ENCODE measurements around the gene ACY1.
A peak's percentile ranks its signal among the peaks of the same experiment; 100 is the strongest.

ACY1 gene

DNA sequence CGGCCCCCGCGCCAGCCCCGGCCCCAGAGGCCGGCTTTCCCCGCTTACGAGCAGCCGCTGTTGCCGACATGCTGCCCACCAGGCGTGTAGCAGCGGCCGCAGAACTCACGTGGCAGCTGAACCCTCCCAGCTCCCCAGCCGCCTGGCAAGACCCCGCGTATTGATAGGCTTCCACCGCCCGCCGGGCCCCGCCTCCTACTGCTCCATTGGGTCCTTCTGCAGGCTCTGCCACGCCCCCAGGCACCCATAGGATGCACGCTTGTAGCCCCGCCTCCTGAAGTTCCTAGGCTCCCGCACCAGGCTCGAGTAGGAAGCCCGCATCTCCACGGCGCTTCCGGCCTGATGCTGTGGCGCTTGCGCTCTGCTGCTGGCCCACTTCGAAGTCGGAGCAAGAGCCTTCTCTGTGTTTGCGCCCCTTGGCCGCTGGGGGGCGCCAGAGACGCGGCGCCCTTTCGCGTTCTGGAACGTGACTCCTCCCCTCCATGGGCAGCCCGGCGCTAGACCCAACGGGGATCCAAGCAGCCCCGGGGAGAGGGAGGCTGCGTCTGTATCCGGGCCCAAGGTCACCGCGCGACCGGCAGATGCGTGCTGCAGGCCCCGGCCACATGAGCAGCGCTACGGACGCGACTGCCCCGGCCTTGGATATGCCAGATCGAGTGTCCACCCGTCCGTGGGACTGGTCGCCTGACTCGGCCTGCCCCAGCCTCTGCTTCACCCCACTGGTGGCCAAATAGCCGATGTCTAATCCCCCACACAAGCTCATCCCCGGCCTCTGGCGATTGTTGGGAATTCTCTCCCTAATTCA lies 41.3 kb upstream of the ACY1 start, which contains the start of the genes PARP3 and RRP9:
Gene PARP3 (plus strand): TSS at position 566 of the 805 bp plus-strand sequence. CDS start 993 bp downstream, outside the sequence.
Gene RRP9 (minus strand): TSS at position 107 of the 805 bp plus-strand sequence. CDS start 37 bp downstream, at position 70.
- H3K27ac ChIP-seq (ENCODE audit: low read depth, low read length) = peak within 1 kb of the TSS; percentile 100
- no peaks in the 10 kb centered on the region for H3K27me3 ChIP-seq (ENCODE audit: control insufficient read depth in 1 of 2, insufficient read depth in 2 of 2, low read length in 2 of 2)
- peaks cover 21% of the 10 kb centered on the region for H3K36me3 ChIP-seq (ENCODE audit: insufficient read depth, low read length)

DNA sequence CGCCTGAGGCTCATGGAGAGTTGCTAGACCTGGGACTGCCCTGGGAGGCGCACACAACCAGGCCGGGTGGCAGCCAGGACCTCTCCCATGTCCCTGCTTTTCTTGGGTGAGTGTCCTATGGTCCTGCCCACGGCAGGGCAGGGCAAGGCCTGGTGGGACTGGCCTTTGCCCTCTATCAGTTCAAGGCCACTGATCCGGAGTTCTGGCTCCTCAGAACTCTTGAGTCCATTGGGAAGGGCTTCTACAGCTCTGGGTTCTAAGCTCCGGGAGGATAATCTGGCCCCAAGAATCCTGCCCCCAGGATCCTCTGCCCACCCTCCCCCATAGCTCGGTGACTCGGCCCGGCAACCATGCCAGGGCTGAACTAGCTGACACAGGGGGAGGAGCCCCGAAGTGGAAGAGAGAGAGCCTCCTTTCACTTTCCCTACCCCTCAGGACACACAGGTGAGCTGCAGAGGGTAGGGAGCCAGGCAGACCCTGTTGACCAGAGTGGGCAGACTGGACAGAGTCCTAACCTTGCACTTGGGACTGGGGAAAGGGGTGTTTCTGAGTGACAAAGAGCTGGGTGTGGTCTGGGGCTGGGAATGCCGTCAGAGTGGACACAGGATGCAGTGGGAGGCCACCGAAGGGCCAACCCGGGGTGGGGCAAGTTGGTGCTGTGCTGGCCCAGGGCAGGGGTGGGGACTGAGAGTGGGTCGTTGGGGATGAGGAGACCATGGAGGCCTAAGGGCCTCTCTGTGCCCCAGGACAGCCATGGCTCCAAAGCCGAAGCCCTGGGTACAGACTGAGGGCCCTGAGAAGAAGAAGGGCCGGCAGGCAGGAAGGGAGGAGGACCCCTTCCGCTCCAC lies 40.5 kb upstream of the ACY1 start:
- Histone ChIP-seq H3K4me1 (ENCODE audit: insufficient read depth, low read length) (peaks cover 29% of the 10 kb centered on the region), H3K9me3 (ENCODE audit: low read length) (no peaks in the 10 kb centered on the region), H3K27ac (ENCODE audit: low read depth, low read length) (peak overlapping the region; percentile 100), H3K27me3 (ENCODE audit: control insufficient read depth in 1 of 2, insufficient read depth in 2 of 2, low read length in 2 of 2) (no peaks in the 10 kb centered on the region), H3K36me3 (ENCODE audit: insufficient read depth, low read length) (peaks cover 13% of the 10 kb centered on the region), H3K4me3 (ENCODE audit: low read depth in 1 of 2, low read length in 2 of 2) (peak overlapping the region; percentile 50 to 62), H3K9ac (ENCODE audit: low read length) (peak overlapping the region; percentile 92)

More for the DNA sequence above, 41.3 kb upstream of the ACY1 start, which contains the start of the genes PARP3 and RRP9:
- Histone ChIP-seq H3K4me1 (ENCODE audit: insufficient read depth, low read length) (peaks cover 29% of the 10 kb centered on the region), H3K9me3 (ENCODE audit: low read length) (no peaks in the 10 kb centered on the region), H3K9ac (ENCODE audit: low read length) (peak within 1 kb of the TSS; percentile 92), H3K4me3 (ENCODE audit: low read depth in 1 of 2, low read length in 2 of 2) (peak within 1 kb of the TSS; percentile 74 to 75)

DNA sequence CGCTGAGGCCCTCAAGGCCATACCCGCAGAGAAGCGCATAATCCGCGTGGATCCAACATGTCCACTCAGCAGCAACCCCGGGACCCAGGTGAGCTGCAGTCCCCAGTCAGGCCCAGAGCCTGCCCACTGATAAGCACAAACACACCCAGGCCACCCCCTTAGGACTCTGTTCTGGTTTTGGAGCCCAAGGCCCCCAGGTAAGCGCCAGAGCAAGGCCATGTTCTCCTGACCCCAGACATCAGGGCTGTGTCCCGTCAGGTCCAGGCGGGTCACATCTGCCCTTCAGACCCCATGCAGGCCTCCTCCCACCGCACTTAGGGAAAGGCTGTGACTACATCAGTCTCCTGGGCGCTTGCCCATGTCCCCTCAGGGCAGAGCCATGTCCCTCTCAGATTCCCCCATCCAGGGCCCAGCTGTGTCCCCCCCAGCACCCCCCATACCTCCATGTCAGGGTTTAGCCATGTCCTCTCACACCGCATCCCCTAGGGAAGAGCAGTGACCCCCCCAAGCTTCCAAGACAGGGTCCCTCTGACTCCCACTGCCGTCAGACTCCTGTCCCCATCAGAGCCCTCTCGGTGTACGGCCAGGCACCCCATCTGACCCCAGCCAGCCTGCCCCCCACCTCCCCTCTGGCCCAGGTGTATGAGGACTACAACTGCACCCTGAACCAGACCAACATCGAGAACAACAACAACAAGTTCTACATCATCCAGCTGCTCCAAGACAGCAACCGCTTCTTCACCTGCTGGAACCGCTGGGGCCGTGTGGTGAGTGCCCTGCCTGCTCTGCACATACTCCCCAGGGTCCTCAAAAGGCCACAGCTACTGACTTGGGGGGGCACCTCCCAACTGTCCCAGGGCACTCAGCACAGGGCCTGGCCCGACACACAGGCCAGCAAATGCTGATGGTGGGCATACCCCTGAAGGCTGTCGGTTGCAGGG lies 39.6 kb upstream of the ACY1 start:
- H3K4me3 ChIP-seq (ENCODE audit: low read depth in 1 of 2, low read length in 2 of 2) = peak overlapping the region in 1 of 2 donors; percentile 62
- H3K9me3 ChIP-seq (ENCODE audit: low read length) = no peaks in the 10 kb centered on the region
- H3K9ac ChIP-seq (ENCODE audit: low read length) = peak overlapping the region; percentile 92

DNA sequence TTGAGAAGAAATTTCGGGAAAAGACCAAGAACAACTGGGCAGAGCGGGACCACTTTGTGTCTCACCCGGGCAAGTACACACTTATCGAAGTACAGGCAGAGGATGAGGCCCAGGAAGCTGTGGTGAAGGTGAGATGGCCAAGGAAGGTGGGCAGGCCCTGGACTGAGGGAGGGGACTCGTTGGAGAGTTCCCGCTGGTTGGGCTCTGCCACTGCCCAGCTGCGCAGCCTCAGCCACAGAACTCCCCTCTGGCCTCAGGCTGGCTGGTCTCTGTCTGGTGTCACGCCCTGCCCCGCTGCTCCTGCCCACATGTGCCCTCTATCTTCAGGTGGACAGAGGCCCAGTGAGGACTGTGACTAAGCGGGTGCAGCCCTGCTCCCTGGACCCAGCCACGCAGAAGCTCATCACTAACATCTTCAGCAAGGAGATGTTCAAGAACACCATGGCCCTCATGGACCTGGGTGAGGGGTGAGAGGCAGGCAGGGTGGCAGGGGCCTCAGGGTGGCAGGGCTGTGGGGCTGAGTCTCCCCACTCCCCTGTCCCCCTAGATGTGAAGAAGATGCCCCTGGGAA lies 38.8 kb upstream of the ACY1 start:
- Histone ChIP-seq H3K27ac (ENCODE audit: low read depth, low read length) (no peak overlapping the region), H3K4me3 (ENCODE audit: low read depth in 1 of 2, low read length in 2 of 2) (no peak overlapping the region)

More for the DNA sequence above, 39.6 kb upstream of the ACY1 start:
- Histone ChIP-seq H3K27me3 (ENCODE audit: control insufficient read depth in 1 of 2, insufficient read depth in 2 of 2, low read length in 2 of 2) (no peaks in the 10 kb centered on the region), H3K27ac (ENCODE audit: low read depth, low read length) (no peak overlapping the region), H3K4me1 (ENCODE audit: insufficient read depth, low read length) (peaks cover 29% of the 10 kb centered on the region), H3K36me3 (ENCODE audit: insufficient read depth, low read length) (peaks cover 18% of the 10 kb centered on the region)

DNA sequence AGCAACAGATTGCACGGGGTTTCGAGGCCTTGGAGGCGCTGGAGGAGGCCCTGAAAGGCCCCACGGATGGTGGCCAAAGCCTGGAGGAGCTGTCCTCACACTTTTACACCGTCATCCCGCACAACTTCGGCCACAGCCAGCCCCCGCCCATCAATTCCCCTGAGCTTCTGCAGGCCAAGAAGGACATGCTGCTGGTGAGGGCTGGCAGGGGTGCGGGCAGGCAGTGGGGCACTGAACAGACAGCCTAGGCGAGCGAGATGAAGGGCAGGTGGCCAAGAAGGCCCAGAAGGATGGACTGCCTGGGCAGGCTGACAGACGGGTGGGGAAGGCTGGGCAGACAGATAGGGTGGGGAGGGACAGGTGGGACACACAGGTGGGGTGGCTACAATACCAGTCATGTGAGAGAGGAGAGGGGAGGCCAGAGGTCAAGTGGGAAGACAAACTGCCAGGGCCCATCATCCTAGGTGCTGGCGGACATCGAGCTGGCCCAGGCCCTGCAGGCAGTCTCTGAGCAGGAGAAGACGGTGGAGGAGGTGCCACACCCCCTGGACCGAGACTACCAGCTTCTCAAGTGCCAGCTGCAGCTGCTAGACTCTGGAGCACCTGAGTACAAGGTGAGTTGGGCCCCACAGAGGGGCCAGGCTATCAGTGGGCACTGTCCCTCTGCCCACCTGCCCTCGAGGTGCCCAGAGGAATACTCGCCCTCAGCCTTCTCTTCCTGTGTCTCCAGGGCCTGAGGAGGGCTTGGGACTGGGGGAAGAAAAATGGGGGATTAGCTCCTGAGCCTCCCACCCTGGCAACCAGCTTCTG lies 38.1 kb upstream of the ACY1 start:
- H3K27me3 ChIP-seq (ENCODE audit: control insufficient read depth in 1 of 2, insufficient read depth in 2 of 2, low read length in 2 of 2) = no peaks in the 10 kb centered on the region
- H3K4me1 ChIP-seq (ENCODE audit: insufficient read depth, low read length) = peaks cover 25% of the 10 kb centered on the region
- peaks cover 25% of the 10 kb centered on the region for H3K36me3 ChIP-seq (ENCODE audit: insufficient read depth, low read length)
- H3K9ac ChIP-seq (ENCODE audit: low read length) = no peak overlapping the region
- no peaks in the 10 kb centered on the region for H3K9me3 ChIP-seq (ENCODE audit: low read length)
- H3K27ac ChIP-seq (ENCODE audit: low read depth, low read length) = no peak overlapping the region
- H3K4me3 ChIP-seq (ENCODE audit: low read depth in 1 of 2, low read length in 2 of 2) = no peak overlapping the region

More for the DNA sequence above, 38.8 kb upstream of the ACY1 start:
- Histone ChIP-seq H3K9ac (ENCODE audit: low read length) (no peak overlapping the region), H3K4me1 (ENCODE audit: insufficient read depth, low read length) (peaks cover 29% of the 10 kb centered on the region), H3K36me3 (ENCODE audit: insufficient read depth, low read length) (peaks cover 25% of the 10 kb centered on the region), H3K9me3 (ENCODE audit: low read length) (no peaks in the 10 kb centered on the region), H3K27me3 (ENCODE audit: control insufficient read depth in 1 of 2, insufficient read depth in 2 of 2, low read length in 2 of 2) (no peaks in the 10 kb centered on the region)

DNA sequence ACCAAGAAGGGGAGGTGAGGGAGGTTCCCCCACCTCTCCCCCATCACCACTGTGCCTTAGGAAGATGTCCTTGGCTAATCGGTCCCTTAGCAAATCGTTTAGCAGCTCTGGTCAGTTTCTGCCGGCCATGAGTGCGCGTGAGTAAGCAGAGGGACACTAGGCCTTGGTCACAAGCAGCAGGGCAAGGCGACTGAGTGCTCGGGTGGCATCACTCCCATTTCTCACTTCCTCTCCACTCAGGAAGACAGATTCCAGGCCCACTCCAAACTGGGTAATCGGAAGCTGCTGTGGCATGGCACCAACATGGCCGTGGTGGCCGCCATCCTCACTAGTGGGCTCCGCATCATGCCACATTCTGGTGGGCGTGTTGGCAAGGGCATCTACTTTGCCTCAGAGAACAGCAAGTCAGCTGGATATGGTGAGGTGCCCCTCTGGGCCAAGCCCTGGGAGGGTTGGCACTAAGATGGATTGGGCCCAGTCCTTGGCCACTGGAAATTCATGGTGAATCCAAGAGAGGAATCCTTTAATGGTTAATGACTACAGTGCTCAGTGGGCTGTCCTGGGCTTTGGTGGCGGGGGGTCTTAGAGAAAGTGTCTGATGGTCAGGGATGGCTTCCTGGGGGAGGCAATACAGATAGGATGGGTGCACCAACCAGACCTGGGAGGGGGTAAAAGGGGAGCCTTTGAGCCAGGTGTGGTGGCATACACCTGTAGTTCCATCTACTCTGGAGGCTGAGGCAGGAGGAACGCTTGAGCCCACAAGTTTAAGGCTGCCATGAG lies 37.2 kb upstream of the ACY1 start:
- H3K36me3 ChIP-seq (ENCODE audit: insufficient read depth, low read length) = peaks cover 25% of the 10 kb centered on the region
- no peak overlapping the region for H3K9ac ChIP-seq (ENCODE audit: low read length)
- no peak overlapping the region for H3K4me3 ChIP-seq (ENCODE audit: low read depth in 1 of 2, low read length in 2 of 2)
- no peak overlapping the region for H3K27ac ChIP-seq (ENCODE audit: low read depth, low read length)
- no peaks in the 10 kb centered on the region for H3K9me3 ChIP-seq (ENCODE audit: low read length)
- H3K4me1 ChIP-seq (ENCODE audit: insufficient read depth, low read length) = peaks cover 16% of the 10 kb centered on the region
- H3K27me3 ChIP-seq (ENCODE audit: control insufficient read depth in 1 of 2, insufficient read depth in 2 of 2, low read length in 2 of 2) = no peaks in the 10 kb centered on the region

DNA sequence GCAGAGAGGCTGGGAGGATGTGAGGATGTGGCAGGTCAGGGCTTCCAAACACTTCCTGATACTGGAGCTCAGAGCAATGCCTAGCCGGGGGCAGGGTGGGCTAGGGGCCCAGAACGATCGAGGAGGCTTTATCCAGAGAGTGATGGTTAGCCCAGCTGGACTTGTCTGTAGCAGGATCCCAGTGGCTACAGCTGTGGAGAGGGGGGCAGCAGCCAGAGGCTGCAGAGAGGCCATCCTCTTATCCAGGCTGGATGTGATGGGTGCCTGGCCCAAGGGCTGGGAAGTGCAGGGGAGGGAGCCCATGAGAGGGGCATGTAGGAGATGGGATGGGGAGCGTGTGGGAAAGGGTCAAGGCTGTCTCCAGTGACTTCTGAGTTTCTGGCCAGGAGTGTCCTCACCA lies 36.5 kb upstream of the ACY1 start:
- H3K27me3 ChIP-seq (ENCODE audit: control insufficient read depth in 1 of 2, insufficient read depth in 2 of 2, low read length in 2 of 2) = no peaks in the 10 kb centered on the region
- H3K9ac ChIP-seq (ENCODE audit: low read length) = no peak overlapping the region
- no peak overlapping the region for H3K4me3 ChIP-seq (ENCODE audit: low read depth in 1 of 2, low read length in 2 of 2)
- peaks cover 13% of the 10 kb centered on the region for H3K4me1 ChIP-seq (ENCODE audit: insufficient read depth, low read length)
- no peaks in the 10 kb centered on the region for H3K9me3 ChIP-seq (ENCODE audit: low read length)
- H3K27ac ChIP-seq (ENCODE audit: low read depth, low read length) = no peak overlapping the region
- H3K36me3 ChIP-seq (ENCODE audit: insufficient read depth, low read length) = peaks cover 25% of the 10 kb centered on the region

DNA sequence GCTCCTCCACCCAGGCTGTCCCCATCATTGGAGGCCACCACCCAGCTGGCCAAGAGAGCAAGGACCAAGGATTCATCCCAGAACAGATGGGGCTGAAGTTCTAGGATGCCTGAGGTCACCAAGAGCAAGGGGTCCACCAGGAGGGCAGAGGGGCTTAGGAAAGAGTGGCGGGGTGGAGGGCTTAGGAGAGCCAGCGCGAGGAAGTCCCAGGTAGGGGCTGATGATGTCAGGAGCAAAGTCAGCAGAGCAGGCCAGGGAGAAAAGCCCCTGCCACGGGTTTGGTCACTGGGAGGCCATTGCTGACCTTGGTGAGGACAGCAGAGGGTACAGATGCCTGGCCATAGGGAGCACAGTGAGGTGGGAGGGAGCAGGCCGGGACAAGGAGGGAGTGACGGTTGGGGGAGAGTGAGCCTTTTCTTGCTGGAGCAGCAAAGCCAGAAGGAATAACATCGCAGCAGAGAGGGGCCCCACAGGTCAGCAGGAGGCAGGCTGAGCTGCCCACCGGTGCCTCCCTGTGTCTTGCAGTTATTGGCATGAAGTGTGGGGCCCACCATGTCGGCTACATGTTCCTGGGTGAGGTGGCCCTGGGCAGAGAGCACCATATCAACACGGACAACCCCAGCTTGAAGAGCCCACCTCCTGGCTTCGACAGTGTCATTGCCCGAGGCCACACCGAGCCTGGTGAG lies 36.0 kb upstream of the ACY1 start:
- Histone ChIP-seq H3K27me3 (ENCODE audit: control insufficient read depth in 1 of 2, insufficient read depth in 2 of 2, low read length in 2 of 2) (no peaks in the 10 kb centered on the region), H3K9ac (ENCODE audit: low read length) (no peak overlapping the region), H3K36me3 (ENCODE audit: insufficient read depth, low read length) (peaks cover 25% of the 10 kb centered on the region), H3K4me3 (ENCODE audit: low read depth in 1 of 2, low read length in 2 of 2) (no peak overlapping the region), H3K9me3 (ENCODE audit: low read length) (no peaks in the 10 kb centered on the region), H3K4me1 (ENCODE audit: insufficient read depth, low read length) (peaks cover 12% of the 10 kb centered on the region), H3K27ac (ENCODE audit: low read depth, low read length) (no peak overlapping the region)

DNA sequence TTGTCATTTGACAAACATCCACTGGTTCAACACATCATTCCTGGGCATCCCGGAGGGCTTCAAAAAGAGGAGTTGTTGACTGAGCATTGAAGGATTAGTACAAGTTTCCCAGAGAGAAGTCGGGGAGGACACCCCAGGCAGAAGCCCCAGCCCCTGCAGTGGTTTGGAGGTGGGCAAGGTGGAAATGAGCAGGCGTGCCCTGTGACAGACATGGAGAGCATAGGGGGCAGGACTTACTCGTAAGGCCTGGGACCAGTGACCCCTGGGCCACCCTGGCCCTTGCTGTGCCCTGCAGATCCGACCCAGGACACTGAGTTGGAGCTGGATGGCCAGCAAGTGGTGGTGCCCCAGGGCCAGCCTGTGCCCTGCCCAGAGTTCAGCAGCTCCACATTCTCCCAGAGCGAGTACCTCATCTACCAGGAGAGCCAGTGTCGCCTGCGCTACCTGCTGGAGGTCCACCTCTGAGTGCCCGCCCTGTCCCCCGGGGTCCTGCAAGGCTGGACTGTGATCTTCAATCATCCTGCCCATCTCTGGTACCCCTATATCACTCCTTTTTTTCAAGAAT lies 35.2 kb upstream of the ACY1 start:
- Histone ChIP-seq H3K4me3 (ENCODE audit: low read depth in 1 of 2, low read length in 2 of 2) (no peak overlapping the region), H3K36me3 (ENCODE audit: insufficient read depth, low read length) (peaks cover 25% of the 10 kb centered on the region), H3K27ac (ENCODE audit: low read depth, low read length) (no peak overlapping the region), H3K27me3 (ENCODE audit: control insufficient read depth in 1 of 2, insufficient read depth in 2 of 2, low read length in 2 of 2) (no peaks in the 10 kb centered on the region), H3K9ac (ENCODE audit: low read length) (no peak overlapping the region), H3K4me1 (ENCODE audit: insufficient read depth, low read length) (peaks cover 5% of the 10 kb centered on the region), H3K9me3 (ENCODE audit: low read length) (no peaks in the 10 kb centered on the region)
